ENCODE measurements around the gene DAB1.

Gene DAB1

DNA sequence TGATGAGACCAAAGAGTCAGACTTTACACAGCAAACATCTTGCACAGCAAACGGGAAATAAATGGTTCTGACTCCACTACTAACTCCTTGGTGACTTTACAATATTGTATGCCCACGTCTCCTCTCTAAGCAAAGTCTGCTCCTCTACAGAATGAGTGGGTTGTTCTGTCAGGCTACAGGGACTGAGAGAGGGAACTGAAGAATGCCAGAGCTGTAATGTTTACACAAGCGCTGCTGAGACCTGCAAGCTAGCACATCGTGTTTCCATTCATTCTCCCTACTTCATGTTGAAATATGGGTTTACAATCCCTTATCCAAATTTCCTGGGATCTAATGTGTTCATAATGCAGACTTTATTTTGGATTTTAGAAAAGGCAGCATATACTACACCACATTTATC lies 15.9 kb downstream of the DAB1 start:
- no peak overlapping the region for H3K27ac ChIP-seq (replicated peaks)
- no peak for DNase-seq (ENCODE audit: low read depth in 1 of 2, low spot score in 1 of 2)
- no peaks in the 10 kb centered on the region for H3K27me3 ChIP-seq (ENCODE audit: insufficient read depth, poor library complexity, severe bottlenecking)
- H3K4me3 ChIP-seq (replicated peaks; ENCODE audit: insufficient read depth, low read length): no peak overlapping the region
- TF ChIP-seq, protein P1, sequence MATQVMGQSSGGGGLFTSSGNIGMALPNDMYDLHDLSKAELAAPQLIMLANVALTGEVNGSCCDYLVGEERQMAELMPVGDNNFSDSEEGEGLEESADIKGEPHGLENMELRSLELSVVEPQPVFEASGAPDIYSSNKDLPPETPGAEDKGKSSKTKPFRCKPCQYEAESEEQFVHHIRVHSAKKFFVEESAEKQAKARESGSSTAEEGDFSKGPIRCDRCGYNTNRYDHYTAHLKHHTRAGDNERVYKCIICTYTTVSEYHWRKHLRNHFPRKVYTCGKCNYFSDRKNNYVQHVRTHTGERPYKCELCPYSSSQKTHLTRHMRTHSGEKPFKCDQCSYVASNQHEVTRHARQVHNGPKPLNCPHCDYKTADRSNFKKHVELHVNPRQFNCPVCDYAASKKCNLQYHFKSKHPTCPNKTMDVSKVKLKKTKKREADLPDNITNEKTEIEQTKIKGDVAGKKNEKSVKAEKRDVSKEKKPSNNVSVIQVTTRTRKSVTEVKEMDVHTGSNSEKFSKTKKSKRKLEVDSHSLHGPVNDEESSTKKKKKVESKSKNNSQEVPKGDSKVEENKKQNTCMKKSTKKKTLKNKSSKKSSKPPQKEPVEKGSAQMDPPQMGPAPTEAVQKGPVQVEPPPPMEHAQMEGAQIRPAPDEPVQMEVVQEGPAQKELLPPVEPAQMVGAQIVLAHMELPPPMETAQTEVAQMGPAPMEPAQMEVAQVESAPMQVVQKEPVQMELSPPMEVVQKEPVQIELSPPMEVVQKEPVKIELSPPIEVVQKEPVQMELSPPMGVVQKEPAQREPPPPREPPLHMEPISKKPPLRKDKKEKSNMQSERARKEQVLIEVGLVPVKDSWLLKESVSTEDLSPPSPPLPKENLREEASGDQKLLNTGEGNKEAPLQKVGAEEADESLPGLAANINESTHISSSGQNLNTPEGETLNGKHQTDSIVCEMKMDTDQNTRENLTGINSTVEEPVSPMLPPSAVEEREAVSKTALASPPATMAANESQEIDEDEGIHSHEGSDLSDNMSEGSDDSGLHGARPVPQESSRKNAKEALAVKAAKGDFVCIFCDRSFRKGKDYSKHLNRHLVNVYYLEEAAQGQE (IDR thresholded peaks at IDR 0.05; ENCODE audit: insufficient replicate concordance, low read depth): no peak
- TF ChIP-seq GABPA (IDR thresholded peaks at IDR 0.05; ENCODE audit: low read depth): no peak
- TF ChIP-seq SPI1 (IDR thresholded peaks at IDR 0.05; ENCODE audit: borderline replicate concordance, low read depth): no peak
- TF ChIP-seq, protein P2, sequence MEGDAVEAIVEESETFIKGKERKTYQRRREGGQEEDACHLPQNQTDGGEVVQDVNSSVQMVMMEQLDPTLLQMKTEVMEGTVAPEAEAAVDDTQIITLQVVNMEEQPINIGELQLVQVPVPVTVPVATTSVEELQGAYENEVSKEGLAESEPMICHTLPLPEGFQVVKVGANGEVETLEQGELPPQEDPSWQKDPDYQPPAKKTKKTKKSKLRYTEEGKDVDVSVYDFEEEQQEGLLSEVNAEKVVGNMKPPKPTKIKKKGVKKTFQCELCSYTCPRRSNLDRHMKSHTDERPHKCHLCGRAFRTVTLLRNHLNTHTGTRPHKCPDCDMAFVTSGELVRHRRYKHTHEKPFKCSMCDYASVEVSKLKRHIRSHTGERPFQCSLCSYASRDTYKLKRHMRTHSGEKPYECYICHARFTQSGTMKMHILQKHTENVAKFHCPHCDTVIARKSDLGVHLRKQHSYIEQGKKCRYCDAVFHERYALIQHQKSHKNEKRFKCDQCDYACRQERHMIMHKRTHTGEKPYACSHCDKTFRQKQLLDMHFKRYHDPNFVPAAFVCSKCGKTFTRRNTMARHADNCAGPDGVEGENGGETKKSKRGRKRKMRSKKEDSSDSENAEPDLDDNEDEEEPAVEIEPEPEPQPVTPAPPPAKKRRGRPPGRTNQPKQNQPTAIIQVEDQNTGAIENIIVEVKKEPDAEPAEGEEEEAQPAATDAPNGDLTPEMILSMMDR (IDR thresholded peaks at IDR 0.05; ENCODE audit: insufficient read depth, low read length): no peak
- no peak for TF ChIP-seq POLR2AphosphoS5 (IDR thresholded peaks at IDR 0.05; ENCODE audit: low read depth)

DNA sequence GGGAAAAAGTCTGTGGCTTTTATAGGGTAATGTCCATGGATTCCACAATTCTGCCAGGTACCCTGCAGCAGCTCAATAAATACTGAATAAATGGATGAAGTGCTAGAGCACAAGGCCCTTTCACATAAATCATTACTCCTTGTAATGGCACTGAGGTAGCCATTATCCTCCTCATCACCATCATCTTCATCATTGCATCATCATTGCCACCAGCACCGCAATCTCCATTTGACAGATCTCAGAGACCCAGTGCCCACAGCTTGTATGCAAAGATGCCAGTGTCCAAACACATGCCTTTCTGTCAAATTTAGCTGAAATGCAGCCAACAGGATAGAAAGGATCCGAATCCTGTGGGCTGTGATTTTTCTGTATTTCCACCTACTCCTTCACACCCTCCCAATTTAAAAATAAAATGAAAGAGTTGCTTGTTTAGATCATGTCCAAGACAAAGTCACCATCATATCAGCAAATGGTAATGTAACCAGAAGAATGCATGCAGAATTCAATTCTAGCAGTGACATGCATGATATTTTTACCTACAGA lies 17.4 kb downstream of the DAB1 start:
- H3K27me3 ChIP-seq (ENCODE audit: insufficient read depth, poor library complexity, severe bottlenecking): no peaks in the 10 kb centered on the region
- DNase-seq (ENCODE audit: low read depth in 1 of 2, low spot score in 1 of 2): no peak
- H3K4me3 ChIP-seq (replicated peaks; ENCODE audit: insufficient read depth, low read length): no peak overlapping the region
- no peak overlapping the region for H3K27ac ChIP-seq (replicated peaks)
- TF ChIP-seq, protein P2 (IDR thresholded peaks at IDR 0.05; ENCODE audit: insufficient read depth, low read length): no peak
- TF ChIP-seq GABPA (IDR thresholded peaks at IDR 0.05; ENCODE audit: low read depth): no peak
- TF ChIP-seq POLR2AphosphoS5 (IDR thresholded peaks at IDR 0.05; ENCODE audit: low read depth): no peak

DNA sequence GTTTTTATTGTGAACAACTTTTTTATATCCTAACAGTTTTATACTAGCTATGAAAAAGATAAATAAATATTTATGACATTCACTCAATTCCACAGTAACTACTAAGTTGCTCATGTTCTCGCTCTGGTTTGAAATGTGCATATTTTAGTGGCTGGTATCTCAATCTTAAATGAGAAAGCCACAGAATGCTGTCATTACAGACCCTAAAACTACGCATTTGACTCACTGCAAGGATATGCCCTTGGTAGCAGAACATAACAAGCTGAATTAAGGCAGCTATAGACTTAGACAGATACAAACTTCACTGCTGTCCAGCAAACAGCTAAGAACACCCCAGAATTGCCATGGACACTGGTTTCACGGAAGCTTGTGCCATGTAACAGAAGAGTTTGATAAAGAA lies 19.0 kb downstream of the DAB1 start:
- H3K27ac ChIP-seq (replicated peaks): no peak overlapping the region
- H3K27me3 ChIP-seq (ENCODE audit: insufficient read depth, poor library complexity, severe bottlenecking): no peaks in the 10 kb centered on the region
- no peak for DNase-seq (ENCODE audit: low read depth in 1 of 2, low spot score in 1 of 2)
- TF ChIP-seq, protein P2 (IDR thresholded peaks at IDR 0.05; ENCODE audit: insufficient read depth, low read length): no peak
- H3K4me3 ChIP-seq (replicated peaks; ENCODE audit: insufficient read depth, low read length): no peak overlapping the region

DNA sequence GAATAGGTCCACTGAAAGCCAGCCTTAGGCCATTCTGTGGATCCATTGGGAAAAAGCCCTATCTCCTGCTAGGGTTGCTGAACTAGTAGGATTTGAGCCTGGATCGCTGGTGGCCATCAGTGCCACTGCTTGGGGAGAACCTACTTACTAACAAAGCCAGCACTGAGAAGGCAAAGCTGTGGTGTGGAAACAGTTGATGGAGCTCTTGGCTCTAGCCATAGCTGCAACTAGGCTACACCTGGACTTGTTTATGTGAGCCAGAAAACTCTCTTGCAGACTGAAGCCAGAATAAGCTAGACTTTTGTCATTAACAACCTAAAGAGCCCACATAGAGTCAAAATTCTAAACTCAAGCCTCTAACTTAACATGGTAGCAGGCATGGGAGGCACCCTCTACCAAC lies 20.7 kb downstream of the DAB1 start:
- H3K4me3 ChIP-seq (replicated peaks; ENCODE audit: insufficient read depth, low read length): no peak overlapping the region
- H3K27ac ChIP-seq (replicated peaks): no peak overlapping the region
- DNase-seq (ENCODE audit: low read depth in 1 of 2, low spot score in 1 of 2): no peak
- TF ChIP-seq, protein P1 (IDR thresholded peaks at IDR 0.05; ENCODE audit: insufficient replicate concordance, low read depth): no peak
- TF ChIP-seq POLR2AphosphoS5 (IDR thresholded peaks at IDR 0.05; ENCODE audit: low read depth): no peak
- TF ChIP-seq SPI1 (IDR thresholded peaks at IDR 0.05; ENCODE audit: borderline replicate concordance, low read depth): no peak
- TF ChIP-seq, protein P2 (IDR thresholded peaks at IDR 0.05; ENCODE audit: insufficient read depth, low read length): no peak
- no peak for TF ChIP-seq GABPA (IDR thresholded peaks at IDR 0.05; ENCODE audit: low read depth)
- H3K27me3 ChIP-seq (ENCODE audit: insufficient read depth, poor library complexity, severe bottlenecking): no peaks in the 10 kb centered on the region

All from HL-60 (cell line).